ENCODE data around the gene LHFPL3.
A peak's percentile ranks its signal among the peaks of the same experiment; 100 is the strongest.

Gene LHFPL3

DNA sequence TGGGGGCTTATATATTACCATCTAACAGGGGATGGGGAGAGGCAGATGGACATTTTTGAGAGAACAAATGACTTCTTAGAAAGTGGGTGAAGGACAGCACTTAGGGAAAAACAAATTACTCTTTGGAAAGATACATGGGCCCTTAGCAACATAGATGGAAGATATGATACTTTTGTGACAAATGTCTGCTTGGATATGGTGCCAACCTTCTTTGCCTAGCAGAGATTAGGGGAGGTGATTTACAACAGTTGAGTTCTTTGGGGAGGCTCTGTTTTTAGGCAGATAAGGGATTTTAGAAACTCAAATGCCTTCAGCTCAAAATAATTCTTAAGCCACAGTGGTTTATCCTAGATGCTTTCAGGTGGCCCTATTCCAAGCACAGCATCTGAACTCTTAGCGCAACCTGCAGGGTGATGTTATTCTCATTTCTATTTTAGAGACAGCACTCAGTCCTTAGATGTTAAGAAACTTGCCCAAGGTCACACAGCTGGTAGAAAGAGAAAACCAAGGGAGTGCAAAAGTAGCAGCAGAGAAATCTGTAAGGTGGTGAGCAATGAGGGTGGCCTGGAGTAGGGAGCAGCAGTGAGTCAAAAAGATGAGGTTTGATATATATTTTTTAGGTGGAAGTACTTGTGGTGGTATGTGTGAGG, 610.5 kb downstream of the LHFPL3 start:
- no peaks in the 10 kb centered on the region for H4K20me1 ChIP-seq (ENCODE audit: control insufficient read depth, insufficient read depth, low read depth, low read length)
- H3K4me2 ChIP-seq (ENCODE audit: low read length): no peak overlapping the region
- H3K79me2 ChIP-seq (ENCODE audit: control insufficient read depth, low read length): peaks cover 17% of the 10 kb centered on the region
- no peak overlapping the region for H3K4me3 ChIP-seq (ENCODE audit: low read length)
- no peak for TF ChIP-seq EZH2phosphoT487 (IDR thresholded peaks at IDR 0.05; ENCODE audit: borderline replicate concordance, low read length)
- TF ChIP-seq, protein P1, sequence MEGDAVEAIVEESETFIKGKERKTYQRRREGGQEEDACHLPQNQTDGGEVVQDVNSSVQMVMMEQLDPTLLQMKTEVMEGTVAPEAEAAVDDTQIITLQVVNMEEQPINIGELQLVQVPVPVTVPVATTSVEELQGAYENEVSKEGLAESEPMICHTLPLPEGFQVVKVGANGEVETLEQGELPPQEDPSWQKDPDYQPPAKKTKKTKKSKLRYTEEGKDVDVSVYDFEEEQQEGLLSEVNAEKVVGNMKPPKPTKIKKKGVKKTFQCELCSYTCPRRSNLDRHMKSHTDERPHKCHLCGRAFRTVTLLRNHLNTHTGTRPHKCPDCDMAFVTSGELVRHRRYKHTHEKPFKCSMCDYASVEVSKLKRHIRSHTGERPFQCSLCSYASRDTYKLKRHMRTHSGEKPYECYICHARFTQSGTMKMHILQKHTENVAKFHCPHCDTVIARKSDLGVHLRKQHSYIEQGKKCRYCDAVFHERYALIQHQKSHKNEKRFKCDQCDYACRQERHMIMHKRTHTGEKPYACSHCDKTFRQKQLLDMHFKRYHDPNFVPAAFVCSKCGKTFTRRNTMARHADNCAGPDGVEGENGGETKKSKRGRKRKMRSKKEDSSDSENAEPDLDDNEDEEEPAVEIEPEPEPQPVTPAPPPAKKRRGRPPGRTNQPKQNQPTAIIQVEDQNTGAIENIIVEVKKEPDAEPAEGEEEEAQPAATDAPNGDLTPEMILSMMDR (IDR thresholded peaks at IDR 0.05; ENCODE audit: low read depth, low read length, poor library complexity, severe bottlenecking): no peak
- H3K9me2 ChIP-seq (replicated peaks; ENCODE audit: control insufficient read depth, low read length): no peaks in the 10 kb centered on the region
- peaks cover 69% of the 10 kb centered on the region for H3K4me1 ChIP-seq (ENCODE audit: control insufficient read depth, low read length)
- peaks cover 5% of the 10 kb centered on the region; the same call in 1 of the 2 replicates for H3K36me3 ChIP-seq (ENCODE audit: control insufficient read depth, low read length)
- H3F3A ChIP-seq (ENCODE audit: control insufficient read depth, insufficient read depth): peaks cover 30% of the 10 kb centered on the region
- peaks cover 4% of the 10 kb centered on the region for H3K9me3 ChIP-seq (ENCODE audit: control insufficient read depth, insufficient read depth, low read length)
- H3K27me3 ChIP-seq (ENCODE audit: control insufficient read depth, low read length): no peaks in the 10 kb centered on the region
- 0 out of 2 replicates have a peak overlapping the region, but pooled peaks have one; percentile 2 for H3K27ac ChIP-seq (ENCODE audit: low read depth, low read length)

DNA sequence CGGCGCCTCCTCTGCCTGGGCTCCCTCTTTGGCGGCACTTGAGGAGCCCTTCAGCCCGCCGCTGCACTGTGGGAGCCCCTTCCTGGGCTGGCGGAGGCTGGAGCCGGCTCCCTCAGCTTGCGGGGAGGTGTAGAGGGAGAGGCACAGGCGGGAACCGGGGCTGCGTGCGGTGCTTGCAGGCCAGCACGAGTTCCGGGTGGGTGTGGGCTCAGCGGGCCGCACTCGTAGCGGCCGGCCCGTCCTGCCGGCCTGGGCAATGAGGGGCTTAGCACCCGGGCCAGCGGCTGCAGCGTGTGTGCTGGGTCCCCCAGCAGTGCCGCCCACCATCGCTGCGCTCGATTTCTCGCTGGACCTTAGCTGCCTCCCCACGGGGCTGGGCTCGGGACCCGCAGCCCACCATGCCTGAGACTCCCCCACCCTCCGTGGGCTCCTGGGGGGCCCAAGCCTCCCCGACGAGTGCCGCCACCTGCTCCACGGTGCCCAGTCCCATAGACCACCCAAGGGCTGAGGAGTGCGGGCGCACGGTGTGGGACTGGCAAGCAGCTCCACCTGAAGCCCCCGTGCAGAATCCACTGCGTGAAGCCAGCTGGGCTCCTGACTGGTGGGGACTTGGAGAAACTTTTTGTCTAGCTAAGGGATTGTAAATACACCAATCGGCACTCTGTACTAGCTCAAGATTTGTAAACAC, 611.8 kb downstream of the LHFPL3 start:
- peaks cover 4% of the 10 kb centered on the region for H3K9me3 ChIP-seq (ENCODE audit: control insufficient read depth, insufficient read depth, low read length)
- peaks cover 40% of the 10 kb centered on the region for H3F3A ChIP-seq (ENCODE audit: control insufficient read depth, insufficient read depth)
- H3K79me2 ChIP-seq (ENCODE audit: control insufficient read depth, low read length): peaks cover 17% of the 10 kb centered on the region
- peaks cover 71% of the 10 kb centered on the region for H3K4me1 ChIP-seq (ENCODE audit: control insufficient read depth, low read length)
- H3K27me3 ChIP-seq (ENCODE audit: control insufficient read depth, low read length): no peaks in the 10 kb centered on the region
- H3K36me3 ChIP-seq (ENCODE audit: control insufficient read depth, low read length): peaks cover 5% of the 10 kb centered on the region; the same call in 1 of the 2 replicates
- TF ChIP-seq EZH2phosphoT487 (IDR thresholded peaks at IDR 0.05; ENCODE audit: borderline replicate concordance, low read length): no peak
- TF ChIP-seq, protein P1 (IDR thresholded peaks at IDR 0.05; ENCODE audit: low read depth, low read length, poor library complexity, severe bottlenecking): no peak
- no peaks in the 10 kb centered on the region for H4K20me1 ChIP-seq (ENCODE audit: control insufficient read depth, insufficient read depth, low read depth, low read length)
- H3K27ac ChIP-seq (ENCODE audit: low read depth, low read length): no peak overlapping the region
- H3K9me2 ChIP-seq (replicated peaks; ENCODE audit: control insufficient read depth, low read length): no peaks in the 10 kb centered on the region
- peak overlapping the region; percentile 81 for H3K4me3 ChIP-seq (ENCODE audit: low read length)
- H3K4me2 ChIP-seq (ENCODE audit: low read length): no peak overlapping the region; the same call in 1 of the 2 replicates

DNA sequence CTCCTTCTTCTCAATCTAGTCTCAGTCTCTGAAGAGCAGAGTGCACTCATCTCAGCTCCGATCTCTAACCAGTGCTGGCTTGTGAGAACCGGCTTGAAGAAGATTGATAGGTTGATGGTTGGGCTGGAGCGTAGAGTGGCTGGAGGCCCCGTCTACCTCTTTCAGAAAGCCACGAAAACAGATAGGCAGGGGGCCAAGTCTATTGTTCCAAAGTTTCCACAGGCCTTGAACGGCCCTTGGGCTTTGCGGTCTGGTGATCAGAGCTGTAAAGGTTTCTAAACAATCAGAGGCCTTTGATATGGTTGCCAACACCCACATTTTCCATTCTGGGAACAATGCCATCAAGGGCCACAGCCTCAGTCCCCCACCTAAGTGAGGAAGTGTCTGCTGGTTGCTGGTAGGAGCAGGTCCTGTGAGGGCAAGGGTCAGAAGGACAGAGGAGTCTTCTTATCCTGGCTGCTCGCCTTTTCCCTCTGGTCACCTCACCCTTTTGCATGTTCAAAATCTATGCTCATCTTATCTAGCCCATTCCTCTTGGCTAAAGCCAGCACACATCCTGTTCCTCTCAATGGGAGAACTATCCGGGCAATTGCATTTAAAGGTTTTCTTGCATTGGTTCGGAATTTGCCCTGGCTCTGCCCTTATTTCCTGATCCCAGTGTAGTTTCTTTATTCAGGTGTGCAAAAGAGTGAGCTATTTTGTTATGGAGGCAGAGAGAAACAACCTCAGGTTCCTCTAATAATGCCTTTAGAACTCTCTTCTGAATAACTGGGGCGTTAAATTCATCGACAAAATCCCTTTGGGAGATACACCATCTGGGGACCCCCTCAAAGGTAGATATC, 615.3 kb downstream of the LHFPL3 start:
- H3F3A ChIP-seq (ENCODE audit: control insufficient read depth, insufficient read depth): peaks cover 44% of the 10 kb centered on the region
- peak overlapping the region; percentile 70 for H3K4me2 ChIP-seq (ENCODE audit: low read length)
- H3K9me2 ChIP-seq (replicated peaks; ENCODE audit: control insufficient read depth, low read length): no peaks in the 10 kb centered on the region
- peaks cover 5% of the 10 kb centered on the region; the same call in 1 of the 2 replicates for H3K36me3 ChIP-seq (ENCODE audit: control insufficient read depth, low read length)
- no peaks in the 10 kb centered on the region for H4K20me1 ChIP-seq (ENCODE audit: control insufficient read depth, insufficient read depth, low read depth, low read length)
- peaks cover 37% of the 10 kb centered on the region for H3K79me2 ChIP-seq (ENCODE audit: control insufficient read depth, low read length)
- peak overlapping the region; percentile 81 for H3K4me3 ChIP-seq (ENCODE audit: low read length)
- peaks cover 4% of the 10 kb centered on the region for H3K9me3 ChIP-seq (ENCODE audit: control insufficient read depth, insufficient read depth, low read length)
- H3K27ac ChIP-seq (ENCODE audit: low read depth, low read length): peak overlapping the region; percentile 96
- peaks cover 85% of the 10 kb centered on the region for H3K4me1 ChIP-seq (ENCODE audit: control insufficient read depth, low read length)
- TF ChIP-seq, protein P1 (IDR thresholded peaks at IDR 0.05; ENCODE audit: low read depth, low read length, poor library complexity, severe bottlenecking): no peak
- no peak for TF ChIP-seq EZH2phosphoT487 (IDR thresholded peaks at IDR 0.05; ENCODE audit: borderline replicate concordance, low read length)
- H3K27me3 ChIP-seq (ENCODE audit: control insufficient read depth, low read length): no peaks in the 10 kb centered on the region
